ENCODE measurements around the gene TET3. TPM values are rescaled to one million over a fixed set of nuclear protein-coding genes. Genes with fewer than 3 reads are reported as not detected.
A peak's percentile ranks its signal among the peaks of the same experiment; 100 is the strongest.

TET3 gene
- total and polyA plus RNA-seq, 3 donors from 2014 or later, result 4.3 to 12.2 (median 9.7) TPM

DNA sequence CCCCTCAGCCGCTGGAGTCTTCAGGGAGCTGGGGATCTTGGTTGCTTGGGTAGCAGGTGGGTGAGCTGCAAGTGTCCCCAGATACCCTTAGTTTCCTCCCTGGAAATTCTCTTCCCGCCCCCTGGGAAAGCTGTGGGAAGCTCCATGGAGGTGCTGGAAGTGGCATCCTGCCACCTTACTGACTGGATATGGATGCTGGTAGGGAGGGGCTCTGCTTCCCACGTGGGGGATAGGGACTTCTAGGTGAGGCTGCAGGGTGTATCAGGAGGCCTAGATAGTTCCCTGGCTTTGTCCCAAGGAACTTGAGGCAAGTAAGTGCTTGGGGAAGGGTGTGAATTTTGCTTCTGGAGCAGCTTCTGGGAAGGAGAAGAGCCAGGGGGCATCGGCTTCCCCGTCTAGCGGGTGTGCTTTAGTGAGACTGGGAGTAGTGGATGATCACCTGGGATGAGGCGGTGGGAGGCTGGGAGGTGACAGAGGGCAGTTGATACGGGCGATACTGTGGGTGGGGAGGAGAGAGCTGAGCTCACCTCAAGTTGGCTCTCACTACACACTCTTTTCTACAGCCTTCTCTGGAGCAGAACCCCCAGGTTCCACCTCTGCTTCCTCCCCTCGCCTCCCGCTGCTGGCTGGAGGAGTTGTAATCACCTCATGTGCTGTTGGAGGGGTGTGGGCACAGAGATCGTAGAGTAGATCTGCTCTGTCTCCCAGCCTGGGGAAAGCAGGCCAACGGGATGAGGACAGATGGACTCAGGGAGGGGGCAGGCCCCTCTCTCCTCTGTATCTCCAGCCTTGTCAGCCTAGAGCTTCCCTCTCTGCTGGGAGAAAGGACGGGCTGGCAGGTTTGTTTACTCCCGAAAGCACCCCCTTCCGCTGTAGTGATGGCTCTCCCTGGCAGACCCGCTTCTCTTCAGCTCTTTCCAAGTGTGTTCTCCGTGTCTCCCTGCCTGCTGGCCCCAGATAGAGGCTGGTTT, 19.8 kb downstream of the TET3 start:
- no peak overlapping the region for H3K27ac ChIP-seq
- H3K4me3 ChIP-seq, result no peak overlapping the region
- no peaks in the 10 kb centered on the region for H3K9me3 ChIP-seq
- H3K27me3 ChIP-seq, result no peaks in the 10 kb centered on the region
- peaks cover 45% of the 10 kb centered on the region for H3K4me1 ChIP-seq
- TF ChIP-seq, protein P1, sequence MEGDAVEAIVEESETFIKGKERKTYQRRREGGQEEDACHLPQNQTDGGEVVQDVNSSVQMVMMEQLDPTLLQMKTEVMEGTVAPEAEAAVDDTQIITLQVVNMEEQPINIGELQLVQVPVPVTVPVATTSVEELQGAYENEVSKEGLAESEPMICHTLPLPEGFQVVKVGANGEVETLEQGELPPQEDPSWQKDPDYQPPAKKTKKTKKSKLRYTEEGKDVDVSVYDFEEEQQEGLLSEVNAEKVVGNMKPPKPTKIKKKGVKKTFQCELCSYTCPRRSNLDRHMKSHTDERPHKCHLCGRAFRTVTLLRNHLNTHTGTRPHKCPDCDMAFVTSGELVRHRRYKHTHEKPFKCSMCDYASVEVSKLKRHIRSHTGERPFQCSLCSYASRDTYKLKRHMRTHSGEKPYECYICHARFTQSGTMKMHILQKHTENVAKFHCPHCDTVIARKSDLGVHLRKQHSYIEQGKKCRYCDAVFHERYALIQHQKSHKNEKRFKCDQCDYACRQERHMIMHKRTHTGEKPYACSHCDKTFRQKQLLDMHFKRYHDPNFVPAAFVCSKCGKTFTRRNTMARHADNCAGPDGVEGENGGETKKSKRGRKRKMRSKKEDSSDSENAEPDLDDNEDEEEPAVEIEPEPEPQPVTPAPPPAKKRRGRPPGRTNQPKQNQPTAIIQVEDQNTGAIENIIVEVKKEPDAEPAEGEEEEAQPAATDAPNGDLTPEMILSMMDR (IDR thresholded peaks at IDR 0.05), result no peak
- TF ChIP-seq POLR2A (IDR thresholded peaks at IDR 0.05), result no peak
- no peak for DNase-seq
- WGBS, 2 donors, result 67 to 70% methylated on average over 17 to 18 of the region's 18 CpGs
- intact Hi-C loops (cut with DNase I; ENCODE audit: low total_unique reads), result no loop called here
- no peaks in the 10 kb centered on the region for H3K36me3 ChIP-seq (ENCODE audit: low read depth, missing control alignments)

DNA sequence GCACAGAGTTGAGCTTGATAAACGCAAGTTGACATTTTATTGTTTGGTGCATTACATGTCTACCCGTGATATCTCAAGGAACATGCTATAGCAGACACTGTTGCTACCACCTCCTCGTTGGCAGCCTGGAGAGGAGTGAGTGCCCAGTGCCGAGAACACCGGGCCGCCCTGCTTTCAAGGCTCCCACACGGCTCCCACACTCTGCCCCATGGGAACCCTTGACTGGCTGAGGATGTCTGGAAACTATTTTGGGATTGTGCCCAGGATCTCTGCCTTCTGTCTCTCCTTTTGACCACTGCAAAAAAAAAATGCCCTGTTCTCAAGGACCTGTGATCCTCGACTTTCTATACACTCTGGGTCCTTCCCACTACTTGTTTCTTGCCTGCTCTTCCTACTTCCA, 21.1 kb downstream of the TET3 start:
- intact Hi-C loops (cut with DNase I; ENCODE audit: low total_unique reads), result no loop called here
- Histone ChIP-seq H3K4me1 (peaks cover 33% of the 10 kb centered on the region), H3K9me3 (no peaks in the 10 kb centered on the region), H3K36me3 (ENCODE audit: low read depth, missing control alignments) (no peaks in the 10 kb centered on the region), H3K27me3 (no peaks in the 10 kb centered on the region), H3K4me3 (no peak overlapping the region), H3K27ac (no peak overlapping the region)
- no peak for TF ChIP-seq POLR2A (IDR thresholded peaks at IDR 0.05)
- TF ChIP-seq, protein P1 (IDR thresholded peaks at IDR 0.05), result no peak
- peak; percentile 14 for DNase-seq
- WGBS, 2 donors, result 34 to 36% methylated on average over 6 to 8 of the region's 8 CpGs

DNA sequence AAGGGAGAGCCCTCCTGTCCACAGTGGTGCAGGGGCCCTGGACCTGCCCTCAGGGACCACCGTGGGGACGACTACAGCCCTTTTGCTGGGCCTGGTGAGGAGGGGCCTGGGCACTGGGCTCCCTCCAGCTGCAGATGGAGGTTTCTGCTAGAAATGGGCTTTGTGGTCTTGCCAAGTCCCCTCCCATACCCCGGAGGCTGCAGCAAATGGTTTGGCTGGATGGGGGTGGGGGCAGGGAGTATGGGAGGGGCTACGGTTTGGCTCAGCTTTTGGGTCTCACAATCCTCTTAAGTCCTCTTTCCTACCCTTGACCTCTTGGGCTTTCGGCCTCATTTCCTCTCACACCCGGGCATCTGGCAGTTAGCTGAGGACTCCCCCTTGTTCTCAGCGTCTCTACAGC, 21.7 kb downstream of the TET3 start:
- WGBS, 2 donors, result 29 to 65% methylated on average over 6 to 7 of the region's 7 CpGs
- Histone ChIP-seq H3K4me3 (no peak overlapping the region), H3K4me1 (peaks cover 32% of the 10 kb centered on the region), H3K27ac (no peak overlapping the region), H3K9me3 (no peaks in the 10 kb centered on the region), H3K27me3 (no peaks in the 10 kb centered on the region), H3K36me3 (ENCODE audit: low read depth, missing control alignments) (no peaks in the 10 kb centered on the region)
- TF ChIP-seq POLR2A (IDR thresholded peaks at IDR 0.05), result no peak
- TF ChIP-seq, protein P1 (IDR thresholded peaks at IDR 0.05), result no peak
- DNase-seq, result peak; percentile 19
- intact Hi-C loops (cut with DNase I; ENCODE audit: low total_unique reads), result no loop called here

DNA sequence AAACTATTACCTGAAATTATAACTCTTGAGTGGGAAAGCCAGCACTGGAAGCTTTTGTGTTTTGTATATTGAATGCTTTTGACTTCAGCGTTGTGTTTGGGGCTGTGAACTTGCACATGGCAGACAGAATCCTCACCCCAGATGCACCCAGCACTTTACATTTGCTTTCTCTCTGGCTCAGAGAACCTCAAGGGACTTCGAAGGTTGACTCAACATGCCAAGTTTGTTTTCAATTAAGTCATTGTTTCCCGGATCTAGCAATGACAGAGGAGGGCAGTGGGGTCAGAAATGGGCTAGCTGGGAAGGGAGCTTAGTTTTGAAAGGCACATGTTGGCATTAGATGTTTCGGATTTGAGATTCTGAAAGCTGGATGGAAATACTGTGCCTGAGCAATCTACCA, 22.4 kb downstream of the TET3 start:
- no peaks in the 10 kb centered on the region for H3K27me3 ChIP-seq

More for the DNA sequence above, 22.4 kb downstream of the TET3 start:
- Histone ChIP-seq H3K4me1 (peaks cover 29% of the 10 kb centered on the region), H3K9me3 (no peaks in the 10 kb centered on the region), H3K27ac (no peak overlapping the region), H3K36me3 (ENCODE audit: low read depth, missing control alignments) (no peaks in the 10 kb centered on the region), H3K4me3 (no peak overlapping the region)
- intact Hi-C loops (cut with DNase I; ENCODE audit: low total_unique reads), result no loop called here
- no peak for DNase-seq
- no peak for TF ChIP-seq POLR2A (IDR thresholded peaks at IDR 0.05)
- TF ChIP-seq, protein P1 (IDR thresholded peaks at IDR 0.05), result no peak
- 66 to 69% methylated on average over 4 of the region's 4 CpGs for WGBS, 2 donors

Data from testis (tissue), 3 donors.